ENCODE results near the gene JAKMIP3.

- no peak for TF ChIP-seq CTCF (IDR thresholded peaks at IDR 0.05)
- TF ChIP-seq POLR2A (IDR thresholded peaks at IDR 0.05) = no peak
These were observed 5.9 kb downstream of the JAKMIP3 start for GRCh38 chr10:132071667-132072066.

Measured in adrenal gland (tissue), 5 donors.